ENCODE results near the gene CCL7. TPM values are rescaled to one million over a fixed set of nuclear protein-coding genes. Genes with fewer than 3 reads are reported as not detected.

The CCL7 gene
- polyA plus RNA-seq, 1 donor from 2014 or later, result not detected

- H2AFZ ChIP-seq (ENCODE audit: low read depth, low read length), result peak within 1 kb of the TSS; percentile 17
- no peaks in the 10 kb centered on the region for H3K79me2 ChIP-seq (replicated peaks; ENCODE audit: insufficient read depth, low read length)
- H3K9me2 ChIP-seq (ENCODE audit: insufficient read depth, low read length), result no peaks in the 10 kb centered on the region
- peak within 1 kb of the TSS; percentile 0 for H3K4me2 ChIP-seq (ENCODE audit: low read length)
- TF ChIP-seq MXI1 (conservative IDR thresholded peaks at IDR 0.05; ENCODE audit: poor library complexity, severe bottlenecking) (peak; percentile 16), REST (IDR thresholded peaks at IDR 0.05; ENCODE audit: borderline replicate concordance) (peak; percentile 71), SMC3 (conservative IDR thresholded peaks at IDR 0.05; ENCODE audit: poor library complexity) (no peak), POLR2AphosphoS5 (IDR thresholded peaks at IDR 0.05) (peak; percentile 10), EP300 (conservative IDR thresholded peaks at IDR 0.05; ENCODE audit: poor library complexity, severe bottlenecking) (no peak), TAF1 (IDR thresholded peaks at IDR 0.05; ENCODE audit: low read depth) (no peak)
- no peaks in the 10 kb centered on the region for H3K27me3 ChIP-seq (ENCODE audit: insufficient read depth, low read depth, low read length)
- H3K4me3 ChIP-seq (ENCODE audit: low read length), result peak within 1 kb of the TSS; percentile 55
- H3F3A ChIP-seq (ENCODE audit: insufficient read depth, low read length, poor library complexity, severe bottlenecking), result peaks cover 3% of the 10 kb centered on the region
- no peaks in the 10 kb centered on the region for H3K9me3 ChIP-seq (ENCODE audit: low read length)
- no peaks in the 10 kb centered on the region for H3K36me3 ChIP-seq (ENCODE audit: insufficient read depth, low read length)
- H4K20me1 ChIP-seq (ENCODE audit: insufficient read depth), result no peaks in the 10 kb centered on the region
- peak within 1 kb of the TSS; percentile 26 for H3K27ac ChIP-seq (ENCODE audit: low read length)
- peak within 1 kb of the TSS; percentile 39 for H3K9ac ChIP-seq (ENCODE audit: low read length)
Measured at GRCh38 chr17:34254651-34255380, 15.2 kb upstream of the CCL7 start, which contains the start of gene CCL2. CCL2 (plus strand) TSS chr17:34255285; CDS start chr17:34255350, 65 bp downstream.

- Histone ChIP-seq H3K27ac (ENCODE audit: low read length) (peak overlapping the region; percentile 13), H3K36me3 (ENCODE audit: insufficient read depth, low read length) (no peaks in the 10 kb centered on the region), H3K4me2 (ENCODE audit: low read length) (no peak overlapping the region), H3K4me3 (ENCODE audit: low read length) (peak overlapping the region; percentile 55), H3F3A (ENCODE audit: insufficient read depth, low read length, poor library complexity, severe bottlenecking) (peaks cover 3% of the 10 kb centered on the region), H3K79me2 (replicated peaks; ENCODE audit: insufficient read depth, low read length) (no peaks in the 10 kb centered on the region), H3K9me2 (ENCODE audit: insufficient read depth, low read length) (no peaks in the 10 kb centered on the region), H3K9me3 (ENCODE audit: low read length) (no peaks in the 10 kb centered on the region), H4K20me1 (ENCODE audit: insufficient read depth) (no peaks in the 10 kb centered on the region), H3K27me3 (ENCODE audit: insufficient read depth, low read depth, low read length) (no peaks in the 10 kb centered on the region), H3K9ac (ENCODE audit: low read length) (no peak overlapping the region), H2AFZ (ENCODE audit: low read depth, low read length) (peak overlapping the region; percentile 17)
- no peak for TF ChIP-seq TAF1 (IDR thresholded peaks at IDR 0.05; ENCODE audit: low read depth)
- TF ChIP-seq REST (IDR thresholded peaks at IDR 0.05; ENCODE audit: borderline replicate concordance), result no peak
- TF ChIP-seq POLR2AphosphoS5 (IDR thresholded peaks at IDR 0.05), result no peak
- no peak for TF ChIP-seq RAD21 (conservative IDR thresholded peaks at IDR 0.05)
- TF ChIP-seq MXI1 (conservative IDR thresholded peaks at IDR 0.05; ENCODE audit: poor library complexity, severe bottlenecking), result no peak
- no peak for TF ChIP-seq SMC3 (conservative IDR thresholded peaks at IDR 0.05; ENCODE audit: poor library complexity)
Measured at GRCh38 chr17:34255381-34255732, 14.7 kb upstream of the CCL7 start.

All from neural cell (in vitro differentiated cells).